Right lobe of liver (tissue), 4 donors: ENCODE measurements around the gene DPF1.

Source experiments
- POLR2A ChIP-seq: fragments of 450-650 bp; IDR thresholded peaks from one replicate; pipeline ENCODE4 v1.6.1; 2017; ENCODE audit warnings: antibody characterized with exemption, mild to moderate bottlenecking
- TF ChIP-seq, protein P1 (sequence below), 4 donors: fragments of 200-600 bp in 3 of 4; fragments of 450-650 bp in 1 of 4; IDR thresholded peaks; one replicate each; pipeline versions ENCODE4 v1.5.1 to v1.8.0; 2016 to 2022; ENCODE audit warnings: antibody characterized with exemption in 4 of 4, mild to moderate bottlenecking in 2 of 4
- donor health status: DM: no; HTN: no; CAD: no.
- donor health status: DM: no; HTN: no; CAD: no.
- donor health status: DM: no; HTN: yes; CAD: no.

DNA sequence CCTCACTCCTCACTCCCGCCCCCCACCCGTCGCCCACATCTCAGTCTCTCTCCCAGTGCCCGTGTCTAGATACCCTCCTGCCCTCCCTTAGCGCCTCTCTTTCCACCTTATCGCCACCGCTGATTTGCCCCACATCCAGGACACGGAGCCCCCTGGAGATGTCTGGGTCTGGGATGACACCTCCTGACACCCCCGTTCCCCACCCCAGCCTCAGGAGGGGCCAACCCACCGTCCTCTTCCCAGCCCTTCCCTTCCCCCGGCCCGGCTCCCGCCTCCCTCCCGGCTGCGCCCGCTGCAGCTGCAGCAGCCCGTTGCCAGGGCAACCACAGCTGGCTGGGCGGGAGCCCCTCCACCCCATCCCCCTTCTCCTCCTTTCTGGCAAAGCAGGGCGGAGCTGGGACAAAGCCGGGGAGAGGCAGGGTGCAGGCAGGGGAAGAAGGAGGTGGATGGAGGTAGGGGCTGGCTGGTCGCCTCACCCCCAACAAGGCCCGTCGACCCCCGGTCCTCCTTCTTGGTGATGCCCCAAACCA is 13.5 kb downstream of the DPF1 start:
- TF ChIP-seq POLR2A = no peak
- TF ChIP-seq, protein P1, sequence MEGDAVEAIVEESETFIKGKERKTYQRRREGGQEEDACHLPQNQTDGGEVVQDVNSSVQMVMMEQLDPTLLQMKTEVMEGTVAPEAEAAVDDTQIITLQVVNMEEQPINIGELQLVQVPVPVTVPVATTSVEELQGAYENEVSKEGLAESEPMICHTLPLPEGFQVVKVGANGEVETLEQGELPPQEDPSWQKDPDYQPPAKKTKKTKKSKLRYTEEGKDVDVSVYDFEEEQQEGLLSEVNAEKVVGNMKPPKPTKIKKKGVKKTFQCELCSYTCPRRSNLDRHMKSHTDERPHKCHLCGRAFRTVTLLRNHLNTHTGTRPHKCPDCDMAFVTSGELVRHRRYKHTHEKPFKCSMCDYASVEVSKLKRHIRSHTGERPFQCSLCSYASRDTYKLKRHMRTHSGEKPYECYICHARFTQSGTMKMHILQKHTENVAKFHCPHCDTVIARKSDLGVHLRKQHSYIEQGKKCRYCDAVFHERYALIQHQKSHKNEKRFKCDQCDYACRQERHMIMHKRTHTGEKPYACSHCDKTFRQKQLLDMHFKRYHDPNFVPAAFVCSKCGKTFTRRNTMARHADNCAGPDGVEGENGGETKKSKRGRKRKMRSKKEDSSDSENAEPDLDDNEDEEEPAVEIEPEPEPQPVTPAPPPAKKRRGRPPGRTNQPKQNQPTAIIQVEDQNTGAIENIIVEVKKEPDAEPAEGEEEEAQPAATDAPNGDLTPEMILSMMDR (IDR thresholded peaks at IDR 0.05) = no peak
